Measurements from ENCODE around the gene IL10RA.

DNA sequence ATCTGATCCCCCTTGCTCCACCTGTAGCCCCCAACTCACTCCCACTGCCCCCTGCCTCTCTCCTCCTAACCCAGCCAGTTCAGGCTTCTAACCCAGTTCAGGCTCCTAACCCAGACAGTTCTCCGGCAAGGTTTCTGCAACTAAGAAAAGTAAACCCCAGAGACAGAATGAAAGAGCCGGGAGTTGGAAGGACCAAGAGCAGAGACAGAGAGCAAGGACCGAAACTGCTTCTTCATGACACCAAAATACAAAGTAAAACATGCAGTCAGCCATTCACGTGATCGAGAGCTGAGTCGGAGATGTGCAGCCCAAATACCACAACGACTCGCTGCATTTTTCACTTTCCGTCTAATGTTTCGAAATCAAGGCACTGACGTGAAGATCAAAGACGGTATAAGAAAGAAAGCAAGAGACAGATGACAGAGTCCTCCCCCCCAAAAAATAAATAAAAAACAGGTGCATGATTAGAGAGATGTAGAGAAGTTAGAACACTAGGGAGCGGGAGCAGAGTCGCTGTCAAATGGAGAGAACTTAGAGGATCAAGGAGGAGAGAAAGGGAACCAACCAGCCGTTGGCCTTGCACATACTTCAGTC lies 884 bp downstream of the IL10RA start:
- no peak for TF ChIP-seq POLR2A (IDR thresholded peaks at IDR 0.05)
- TF ChIP-seq, protein P1, sequence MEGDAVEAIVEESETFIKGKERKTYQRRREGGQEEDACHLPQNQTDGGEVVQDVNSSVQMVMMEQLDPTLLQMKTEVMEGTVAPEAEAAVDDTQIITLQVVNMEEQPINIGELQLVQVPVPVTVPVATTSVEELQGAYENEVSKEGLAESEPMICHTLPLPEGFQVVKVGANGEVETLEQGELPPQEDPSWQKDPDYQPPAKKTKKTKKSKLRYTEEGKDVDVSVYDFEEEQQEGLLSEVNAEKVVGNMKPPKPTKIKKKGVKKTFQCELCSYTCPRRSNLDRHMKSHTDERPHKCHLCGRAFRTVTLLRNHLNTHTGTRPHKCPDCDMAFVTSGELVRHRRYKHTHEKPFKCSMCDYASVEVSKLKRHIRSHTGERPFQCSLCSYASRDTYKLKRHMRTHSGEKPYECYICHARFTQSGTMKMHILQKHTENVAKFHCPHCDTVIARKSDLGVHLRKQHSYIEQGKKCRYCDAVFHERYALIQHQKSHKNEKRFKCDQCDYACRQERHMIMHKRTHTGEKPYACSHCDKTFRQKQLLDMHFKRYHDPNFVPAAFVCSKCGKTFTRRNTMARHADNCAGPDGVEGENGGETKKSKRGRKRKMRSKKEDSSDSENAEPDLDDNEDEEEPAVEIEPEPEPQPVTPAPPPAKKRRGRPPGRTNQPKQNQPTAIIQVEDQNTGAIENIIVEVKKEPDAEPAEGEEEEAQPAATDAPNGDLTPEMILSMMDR (IDR thresholded peaks at IDR 0.05) = no peak

Measured in adrenal gland (tissue), 5 donors.